Measurements from ENCODE around the gene TTC27.

Gene TTC27

GRCh38 chr2:32683520-32684086 is 55.8 kb downstream of the TTC27 start:
- Mint-ChIP-seq H3K4me3 (no peak overlapping the region), H3K4me1 (peaks cover 4% of the 10 kb centered on the region), H3K27ac (ENCODE audit: low read depth) (no peak overlapping the region), H3K9me3 (no peaks in the 10 kb centered on the region), H3K27me3 (no peaks in the 10 kb centered on the region), H3K36me3 (ENCODE audit: insufficient read depth) (peaks cover 20% of the 10 kb centered on the region)
- DNase-seq (ENCODE audit: low spot score in 2 of 2) (no peak), ATAC-seq (replicated peaks; ENCODE audit: extremely low read depth, poor library complexity, severe bottlenecking) (no peak)

GRCh38 chr2:32688541-32688940 is 60.7 kb downstream of the TTC27 start:
- Mint-ChIP-seq H3K4me3 (no peak overlapping the region), H3K36me3 (ENCODE audit: insufficient read depth) (peaks cover 4% of the 10 kb centered on the region), H3K27me3 (no peaks in the 10 kb centered on the region), H3K9me3 (no peaks in the 10 kb centered on the region), H3K4me1 (no peaks in the 10 kb centered on the region), H3K27ac (ENCODE audit: low read depth) (no peak overlapping the region)
- ATAC-seq (replicated peaks; ENCODE audit: extremely low read depth, poor library complexity, severe bottlenecking): no peak
- DNase-seq (ENCODE audit: low spot score in 2 of 2): no peak

- no peak for DNase-seq (ENCODE audit: low spot score in 2 of 2)
- Mint-ChIP-seq H3K27ac (ENCODE audit: low read depth) (no peak overlapping the region), H3K4me3 (no peak overlapping the region), H3K36me3 (ENCODE audit: insufficient read depth) (peaks cover 4% of the 10 kb centered on the region), H3K27me3 (no peaks in the 10 kb centered on the region), H3K4me1 (no peaks in the 10 kb centered on the region), H3K9me3 (no peaks in the 10 kb centered on the region)
- ATAC-seq (replicated peaks; ENCODE audit: extremely low read depth, poor library complexity, severe bottlenecking): no peak
Observed at GRCh38 chr2:32691678-32692077, 63.8 kb downstream of the TTC27 start.

- H3K4me3 Mint-ChIP-seq: no peak overlapping the region
- H3K4me1 Mint-ChIP-seq: no peaks in the 10 kb centered on the region
- H3K36me3 Mint-ChIP-seq (ENCODE audit: insufficient read depth): peaks cover 4% of the 10 kb centered on the region
- ATAC-seq (replicated peaks; ENCODE audit: extremely low read depth, poor library complexity, severe bottlenecking) (no peak), DNase-seq (ENCODE audit: low spot score in 2 of 2) (no peak)
- no peaks in the 10 kb centered on the region for H3K27me3 Mint-ChIP-seq
- H3K9me3 Mint-ChIP-seq: no peaks in the 10 kb centered on the region
- H3K27ac Mint-ChIP-seq (ENCODE audit: low read depth): no peak overlapping the region
Observed at GRCh38 chr2:32696439-32696838, 68.6 kb downstream of the TTC27 start.

GRCh38 chr2:32697156-32697555 is 69.3 kb downstream of the TTC27 start:
- Mint-ChIP-seq H3K36me3 (ENCODE audit: insufficient read depth) (peaks cover 4% of the 10 kb centered on the region), H3K27ac (ENCODE audit: low read depth) (no peak overlapping the region), H3K27me3 (no peaks in the 10 kb centered on the region), H3K4me3 (no peak overlapping the region), H3K4me1 (no peaks in the 10 kb centered on the region), H3K9me3 (no peaks in the 10 kb centered on the region)
- ATAC-seq (replicated peaks; ENCODE audit: extremely low read depth, poor library complexity, severe bottlenecking): no peak
- no peak for DNase-seq (ENCODE audit: low spot score in 2 of 2)

GRCh38 chr2:32699151-32699550 is 71.3 kb downstream of the TTC27 start:
- Mint-ChIP-seq H3K4me1 (no peaks in the 10 kb centered on the region), H3K36me3 (ENCODE audit: insufficient read depth) (peaks cover 7% of the 10 kb centered on the region), H3K27me3 (no peaks in the 10 kb centered on the region), H3K9me3 (no peaks in the 10 kb centered on the region), H3K27ac (ENCODE audit: low read depth) (no peak overlapping the region), H3K4me3 (no peak overlapping the region)
- ATAC-seq (replicated peaks; ENCODE audit: extremely low read depth, poor library complexity, severe bottlenecking) (no peak), DNase-seq (ENCODE audit: low spot score in 2 of 2) (no peak)

DNA sequence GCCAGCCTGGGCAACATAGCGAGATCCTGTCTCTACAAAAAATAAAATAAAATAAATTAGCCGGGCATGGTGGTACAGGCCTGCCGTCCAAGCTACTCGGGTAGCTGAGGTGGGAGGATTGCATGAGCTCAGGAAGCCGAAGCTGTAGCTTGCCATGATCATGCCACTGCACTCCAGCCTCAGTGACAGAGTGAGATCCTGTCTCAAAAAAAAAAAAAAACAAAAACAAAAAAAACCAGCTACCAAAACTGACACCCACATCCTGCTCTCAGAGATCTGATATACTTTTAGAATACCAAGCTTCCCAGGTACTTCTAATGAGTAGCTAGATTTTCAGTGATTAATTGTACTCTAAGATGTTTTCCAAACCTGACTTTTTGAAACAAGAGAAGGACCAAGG is 74.0 kb downstream of the TTC27 start:
- no peaks in the 10 kb centered on the region for H3K27me3 Mint-ChIP-seq
- H3K36me3 Mint-ChIP-seq (ENCODE audit: insufficient read depth): peaks cover 9% of the 10 kb centered on the region
- H3K27ac Mint-ChIP-seq (ENCODE audit: low read depth): no peak overlapping the region

GRCh38 chr2:32702303-32703064 is 74.6 kb downstream of the TTC27 start:
- no peaks in the 10 kb centered on the region for H3K27me3 Mint-ChIP-seq
- ATAC-seq (replicated peaks; ENCODE audit: extremely low read depth, poor library complexity, severe bottlenecking) (no peak), DNase-seq (ENCODE audit: low spot score in 2 of 2) (no peak)
- no peaks in the 10 kb centered on the region for H3K4me1 Mint-ChIP-seq
- no peaks in the 10 kb centered on the region for H3K9me3 Mint-ChIP-seq
- no peak overlapping the region for H3K4me3 Mint-ChIP-seq
- peaks cover 9% of the 10 kb centered on the region for H3K36me3 Mint-ChIP-seq (ENCODE audit: insufficient read depth)
- no peak overlapping the region for H3K27ac Mint-ChIP-seq (ENCODE audit: low read depth)

More for the DNA sequence above, 74.0 kb downstream of the TTC27 start:
- DNase-seq (ENCODE audit: low spot score in 2 of 2) (no peak), ATAC-seq (replicated peaks; ENCODE audit: extremely low read depth, poor library complexity, severe bottlenecking) (no peak)
- Mint-ChIP-seq H3K4me1 (no peaks in the 10 kb centered on the region), H3K9me3 (no peaks in the 10 kb centered on the region), H3K4me3 (no peak overlapping the region)

DNA sequence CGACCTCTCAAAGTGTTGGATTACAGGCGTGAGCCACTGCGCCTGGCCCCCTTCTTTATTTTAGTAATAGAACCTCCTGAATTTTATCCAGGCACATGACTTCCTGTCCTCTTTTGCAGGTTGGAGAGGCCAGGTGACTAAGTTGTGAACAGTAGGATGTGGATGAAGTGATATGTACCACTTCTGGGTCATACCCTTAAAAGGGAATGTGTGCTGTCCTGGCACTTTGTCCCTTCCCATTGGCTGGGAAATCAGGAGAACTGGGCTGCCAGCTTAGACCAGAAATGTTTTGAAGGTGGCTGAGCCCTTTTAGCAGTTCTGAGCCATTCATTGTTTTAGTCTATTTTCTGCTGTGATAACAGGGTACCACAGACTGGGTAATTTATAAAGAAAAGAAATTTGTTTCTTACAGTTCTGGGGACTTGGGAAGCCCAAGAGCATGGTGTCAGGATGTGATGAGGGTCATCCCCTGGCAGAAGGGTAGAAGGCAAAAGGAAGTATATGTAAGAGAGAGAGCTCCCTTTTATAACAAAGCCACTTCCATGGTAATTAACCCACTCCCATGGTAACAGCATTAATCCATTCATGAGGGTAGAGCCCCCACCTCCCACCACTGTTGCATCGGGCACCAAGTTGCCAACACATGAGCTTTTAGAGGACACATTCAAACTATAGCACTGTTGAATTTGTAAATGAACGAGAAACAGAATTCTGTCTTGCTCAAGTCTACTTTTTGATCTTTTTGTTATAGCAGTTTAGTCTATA is 79.1 kb downstream of the TTC27 start:
- ATAC-seq (replicated peaks; ENCODE audit: extremely low read depth, poor library complexity, severe bottlenecking): no peak
- H3K4me1 Mint-ChIP-seq: no peaks in the 10 kb centered on the region
- H3K4me3 Mint-ChIP-seq: no peak overlapping the region
- H3K9me3 Mint-ChIP-seq: no peaks in the 10 kb centered on the region
- DNase-seq (ENCODE audit: low spot score in 2 of 2): no peak
- H3K27ac Mint-ChIP-seq (ENCODE audit: low read depth): no peak overlapping the region
- H3K36me3 Mint-ChIP-seq (ENCODE audit: insufficient read depth): peaks cover 11% of the 10 kb centered on the region
- no peaks in the 10 kb centered on the region for H3K27me3 Mint-ChIP-seq

GRCh38 chr2:32711219-32711618 is 83.4 kb downstream of the TTC27 start:
- no peak for DNase-seq (ENCODE audit: low spot score in 2 of 2)
- Mint-ChIP-seq H3K27ac (ENCODE audit: low read depth) (no peak overlapping the region), H3K27me3 (no peaks in the 10 kb centered on the region), H3K4me3 (no peak overlapping the region), H3K4me1 (peaks cover 13% of the 10 kb centered on the region), H3K36me3 (ENCODE audit: insufficient read depth) (peaks cover 13% of the 10 kb centered on the region), H3K9me3 (no peaks in the 10 kb centered on the region)
- no peak for ATAC-seq (replicated peaks; ENCODE audit: extremely low read depth, poor library complexity, severe bottlenecking)

GRCh38 chr2:32711908-32712501 is 84.2 kb downstream of the TTC27 start:
- H3K36me3 Mint-ChIP-seq (ENCODE audit: insufficient read depth): peaks cover 14% of the 10 kb centered on the region
- DNase-seq (ENCODE audit: low spot score in 2 of 2) (no peak), ATAC-seq (replicated peaks; ENCODE audit: extremely low read depth, poor library complexity, severe bottlenecking) (no peak)
- H3K9me3 Mint-ChIP-seq: no peaks in the 10 kb centered on the region
- peak overlapping the region; percentile 59 for H3K27ac Mint-ChIP-seq (ENCODE audit: low read depth)
- peaks cover 13% of the 10 kb centered on the region for H3K4me1 Mint-ChIP-seq
- H3K4me3 Mint-ChIP-seq: no peak overlapping the region
- no peaks in the 10 kb centered on the region for H3K27me3 Mint-ChIP-seq

- H3K27me3 Mint-ChIP-seq: no peaks in the 10 kb centered on the region
- no peaks in the 10 kb centered on the region for H3K9me3 Mint-ChIP-seq
- H3K36me3 Mint-ChIP-seq (ENCODE audit: insufficient read depth): peaks cover 17% of the 10 kb centered on the region
- peaks cover 13% of the 10 kb centered on the region for H3K4me1 Mint-ChIP-seq
- H3K27ac Mint-ChIP-seq (ENCODE audit: low read depth): peak overlapping the region; percentile 59
- DNase-seq (ENCODE audit: low spot score in 2 of 2) (no peak), ATAC-seq (replicated peaks; ENCODE audit: extremely low read depth, poor library complexity, severe bottlenecking) (no peak)
- no peak overlapping the region for H3K4me3 Mint-ChIP-seq
Observed at GRCh38 chr2:32712870-32713269, 85.0 kb downstream of the TTC27 start.

Measured in central memory CD8-positive, alpha-beta T cell (primary cell).